ENCODE results near the gene FXYD5.

DNA sequence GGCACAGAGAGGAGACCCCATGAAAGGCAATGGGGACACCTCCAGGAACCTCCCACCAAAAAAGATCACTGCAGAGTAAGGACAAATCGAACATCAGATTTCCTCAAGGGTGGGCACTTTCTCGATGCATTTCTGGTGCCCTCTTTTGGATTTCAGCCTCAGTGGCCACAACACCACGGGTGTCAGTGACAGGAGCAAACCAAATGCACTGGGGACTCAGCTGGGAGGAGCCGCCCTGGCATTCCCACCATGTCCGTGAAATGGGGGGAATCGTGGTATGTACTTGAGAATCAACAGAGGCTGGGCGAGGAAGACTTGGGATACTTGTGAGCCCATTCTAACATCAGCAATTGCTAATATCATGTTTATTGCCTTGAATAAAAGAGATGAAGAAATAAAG lies 57.7 kb downstream of the FXYD5 start:
- TF ChIP-seq, protein P1, sequence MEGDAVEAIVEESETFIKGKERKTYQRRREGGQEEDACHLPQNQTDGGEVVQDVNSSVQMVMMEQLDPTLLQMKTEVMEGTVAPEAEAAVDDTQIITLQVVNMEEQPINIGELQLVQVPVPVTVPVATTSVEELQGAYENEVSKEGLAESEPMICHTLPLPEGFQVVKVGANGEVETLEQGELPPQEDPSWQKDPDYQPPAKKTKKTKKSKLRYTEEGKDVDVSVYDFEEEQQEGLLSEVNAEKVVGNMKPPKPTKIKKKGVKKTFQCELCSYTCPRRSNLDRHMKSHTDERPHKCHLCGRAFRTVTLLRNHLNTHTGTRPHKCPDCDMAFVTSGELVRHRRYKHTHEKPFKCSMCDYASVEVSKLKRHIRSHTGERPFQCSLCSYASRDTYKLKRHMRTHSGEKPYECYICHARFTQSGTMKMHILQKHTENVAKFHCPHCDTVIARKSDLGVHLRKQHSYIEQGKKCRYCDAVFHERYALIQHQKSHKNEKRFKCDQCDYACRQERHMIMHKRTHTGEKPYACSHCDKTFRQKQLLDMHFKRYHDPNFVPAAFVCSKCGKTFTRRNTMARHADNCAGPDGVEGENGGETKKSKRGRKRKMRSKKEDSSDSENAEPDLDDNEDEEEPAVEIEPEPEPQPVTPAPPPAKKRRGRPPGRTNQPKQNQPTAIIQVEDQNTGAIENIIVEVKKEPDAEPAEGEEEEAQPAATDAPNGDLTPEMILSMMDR (IDR thresholded peaks at IDR 0.05) = no peak
- TF ChIP-seq POLR2A (IDR thresholded peaks at IDR 0.05) = no peak

Measured in uterus (tissue), 2 donors.